GM12878 (cell line): ENCODE results near the gene TBC1D30. TPM values are rescaled to one million over a fixed set of nuclear protein-coding genes. Genes with fewer than 3 reads are reported as not detected.
A peak's percentile ranks its signal among the peaks of the same experiment; 100 is the strongest.

ENCODE experiments used
- ATAC-seq: fragments of 200-7000 bp; cut with Tn5 transposase; 3 replicates; pipeline ENCODE4 v1.9.1; 2020; ENCODE audit warnings: mild to moderate bottlenecking, moderate library complexity
- BruUV-seq: library from RNA; stranded (reverse); fragments of 400-500 nt; replicated peaks from 2 replicates; lab custom pipeline; 2021; lab: Mats Ljungman, UMichigan
- CTCF ChIA-PET: fragments of 300-600 bp; sonication (Branson Sonifier 250); formaldehyde crosslinking; extraction: SDS; loops from one replicate; lab custom pipeline; 2021; ENCODE audit warnings: inconsistent platforms; lab: Yijun Ruan, JAX
- POLR2A ChIA-PET: fragments of 350-600 bp; formaldehyde crosslinking; extraction: SDS; loops from one replicate; lab custom pipeline; 2021; ENCODE audit warnings: inconsistent platforms; lab: Charles Lee
- RAD21 ChIA-PET: fragments of 300-600 bp; sonication (Branson Sonifier 250); formaldehyde crosslinking; loops from one replicate; lab custom pipeline; 2023; ENCODE audit warnings: antibody characterized with exemption; ENCODE audit not compliant: unreplicated experiment; lab: Charles Lee
- SMC1A ChIA-PET: fragments of 300-600 bp; sonication (Branson Sonifier 250); formaldehyde crosslinking; loops from one replicate; lab custom pipeline; 2023; ENCODE audit not compliant: unreplicated experiment, uncharacterized antibody; lab: Charles Lee
- DNase-seq: peaks from one replicate; pipeline ENCODE4 v3.0.0-alpha.2; 2011; ENCODE audit warnings: low read depth, low spot score
- FAIRE-seq: peaks from 3 replicates; lab custom pipeline; 2011; peaks lifted over from hg19 to GRCh38; lab: Jason Lieb, UNC
- H2AFZ ChIP-seq: 2 replicates; pipeline ENCODE4 v1.6.0; 2011; ENCODE audit warnings: low read depth, low read length, control low read depth; ENCODE audit not compliant: control insufficient read depth
- H3K27ac ChIP-seq: 2 replicates; pipeline ENCODE4 v1.5.1; 2011; ENCODE audit warnings: control low read depth; ENCODE audit not compliant: control insufficient read depth, insufficient read depth
- H3K27me3 ChIP-seq, 2 experiments: replicated peaks in 1 of 2; 2 replicates each; pipeline versions ENCODE4 v1.6.0 to v1.6.1; 2011; ENCODE audit warnings: low read length in 1 of 2; ENCODE audit not compliant: control insufficient read depth in 2 of 2, insufficient read depth in 2 of 2
- H3K36me3 ChIP-seq, 2 experiments: 2 replicates each; pipeline ENCODE4 v1.5.1; 2011; ENCODE audit warnings: low read length in 1 of 2; ENCODE audit not compliant: control insufficient read depth in 2 of 2, insufficient read depth in 2 of 2
- H3K4me1 ChIP-seq: 2 replicates; pipeline ENCODE4 v1.6.1; 2011; ENCODE audit warnings: mild to moderate bottlenecking, low read length, moderate library complexity, mixed read lengths; ENCODE audit not compliant: control insufficient read depth, insufficient read depth
- H3K4me2 ChIP-seq: 2 replicates; pipeline ENCODE4 v1.6.0; 2011; ENCODE audit warnings: control low read depth; ENCODE audit not compliant: control insufficient read depth, insufficient read depth
- H3K4me3 ChIP-seq: fragments of 200-600 bp; sonication (generic); 2 replicates; pipeline ENCODE4 v1.5.1; 2016
- H3K79me2 ChIP-seq: 2 replicates; pipeline ENCODE4 v1.6.0; 2011; ENCODE audit warnings: low read length; ENCODE audit not compliant: control insufficient read depth, insufficient read depth
- H3K9ac ChIP-seq: 2 replicates; pipeline ENCODE4 v1.8.0; 2011; ENCODE audit warnings: low read length, control low read depth, mixed read lengths; ENCODE audit not compliant: control insufficient read depth, insufficient read depth
- H3K9me3 ChIP-seq: replicated peaks from 3 replicates; pipeline ENCODE4 v1.5.1; 2011; ENCODE audit warnings: mild to moderate bottlenecking, low read length; ENCODE audit not compliant: control insufficient read depth, insufficient read depth
- H4K20me1 ChIP-seq: 2 replicates; pipeline ENCODE4 v1.6.0; 2011; ENCODE audit not compliant: control insufficient read depth, insufficient read depth
- BHLHE40 ChIP-seq, 2 experiments: fragments of 450-650 bp in 1 of 2; IDR thresholded peaks; 2 replicates each; pipeline ENCODE4 v1.6.1; 2011 to 2017; ENCODE audit warnings: low read depth in 2 of 2, borderline replicate concordance in 1 of 2, improper control_type of control experiment in 1 of 2, low read length in 1 of 2, mild to moderate bottlenecking in 1 of 2
- CREM ChIP-seq: IDR thresholded peaks from 2 replicates; pipeline ENCODE4 v1.6.1; 2014; ENCODE audit warnings: antibody characterized with exemption, low read depth
- EED ChIP-seq: sonication (generic); IDR thresholded peaks from 2 replicates; pipeline ENCODE4 v1.6.1; 2016; ENCODE audit warnings: antibody characterized with exemption, low read depth
- FOXM1 ChIP-seq: IDR thresholded peaks from 2 replicates; pipeline ENCODE4 v1.6.1; 2012; ENCODE audit warnings: low read depth, mild to moderate bottlenecking, inconsistent platforms, low read length, moderate library complexity
- MAX ChIP-seq: IDR thresholded peaks from 2 replicates; pipeline ENCODE4 v1.6.1; 2012; ENCODE audit warnings: low read depth, low read length, improper control_type of control experiment
- MTA3 ChIP-seq: IDR thresholded peaks from 2 replicates; pipeline ENCODE4 v1.6.1; 2012; ENCODE audit warnings: low read length, inconsistent platforms, borderline replicate concordance
- MXI1 ChIP-seq: fragments of 150-350 bp; IDR thresholded peaks from 2 replicates; pipeline ENCODE4 v1.6.1; 2011; ENCODE audit warnings: low read depth, mild to moderate bottlenecking, inconsistent platforms, low read length, improper control_type of control experiment
- MYB ChIP-seq: fragments of 150-350 bp; IDR thresholded peaks from 2 replicates; pipeline ENCODE4 v1.6.1; 2014; ENCODE audit warnings: mild to moderate bottlenecking, low read depth, low read length, borderline replicate concordance
- NFIC ChIP-seq: IDR thresholded peaks from 2 replicates; pipeline ENCODE4 v1.6.1; 2012; ENCODE audit warnings: low read depth, mild to moderate bottlenecking, inconsistent platforms, low read length, moderate library complexity
- NR2C1 ChIP-seq: fragments of 450-650 bp; IDR thresholded peaks from 2 replicates; pipeline ENCODE4 v1.6.1; 2017; ENCODE audit warnings: antibody characterized with exemption, mild to moderate bottlenecking, moderate library complexity
- POLR2AphosphoS5 ChIP-seq: IDR thresholded peaks from 2 replicates; pipeline ENCODE4 v1.6.1; 2011; ENCODE audit warnings: mild to moderate bottlenecking, low read length, inconsistent platforms
- POU2F2 ChIP-seq: IDR thresholded peaks from 3 replicates; pipeline ENCODE4 v1.6.1; 2011; ENCODE audit warnings: low read depth, mild to moderate bottlenecking, low read length, borderline replicate concordance
- RUNX3 ChIP-seq: IDR thresholded peaks from 2 replicates; pipeline ENCODE4 v1.6.1; 2012; ENCODE audit warnings: low read length, inconsistent platforms
- STAT3 ChIP-seq: IDR thresholded peaks from 2 replicates; pipeline ENCODE4 v1.6.1; 2011; ENCODE audit warnings: low read depth, low read length, improper control_type of control experiment
- TBL1XR1 ChIP-seq: IDR thresholded peaks from 2 replicates; pipeline ENCODE4 v1.6.1; 2012; ENCODE audit warnings: low read depth, low read length, improper control_type of control experiment
- ZBTB40 ChIP-seq: fragments of 450-650 bp; IDR thresholded peaks from 2 replicates; pipeline ENCODE4 v1.6.1; 2016; ENCODE audit warnings: mild to moderate bottlenecking, moderate library complexity, borderline replicate concordance
- WGBS: methylation state at CpG from one replicate; pipeline ENCODE4 v1.1.6; 2016; ENCODE audit warnings: low lambda C conversion rate; ENCODE audit not compliant: insufficient replicate concordance, insufficient coverage; ENCODE audit errors: missing lambda C conversion rate; 5-methylcytosine and 5-hydroxymethylcytosine counted together
- in situ Hi-C: fragments of 300-500 bp; cut with MboI; formaldehyde crosslinking; loops from 9 replicates; pipeline ENCODE4 v1.14.3; 2018; ENCODE audit warnings: mixed read lengths
- intact Hi-C: fragments of 100-400 bp; cut with micrococcal nuclease; formaldehyde crosslinking; loops from one replicate; pipeline ENCODE4 v1.14.2; 2022; ENCODE audit not compliant: unreplicated experiment
- polyA plus RNA-seq, 11 experiments: library from polyadenylated mRNA; depleted of rRNA in 4 of 11; unstranded in 6 of 11; stranded (reverse) in 5 of 11; fragments of >200 nt; fragmentation: Nextera tagmentation in 4 of 11; fragmentation: Illumina TruSeq in 1 of 11; extraction: Ambion mirVana in 4 of 11; extraction: Trizol in 1 of 11; gene quantifications; 1 replicate in 1 of 11; 2 replicates in 10 of 11; pipeline versions ENCODE4 v1.2.1 to v1.2.3, GENCODE V29; 2011 to 2016; ENCODE audit warnings: inconsistent platforms in 2 of 11, missing spikeins in 2 of 11, low read depth in 1 of 11
- total RNA-seq, 4 experiments: library from RNA; depleted of rRNA in 3 of 4; stranded (reverse); fragments of >200 nt in 3 of 4; fragmentation: Illumina TruSeq in 1 of 4; extraction: Trizol in 1 of 4; gene quantifications; 2 replicates each; pipeline versions ENCODE4 v1.2.1 to v1.2.3, GENCODE V29; 2013 to 2021

The TBC1D30 gene
- total and polyA plus RNA-seq, 10 of the 15 experiments (the other 5 are each of a cell fraction or from before 2014, with no cell fraction given) = 1.2 to 23.3 (median 11.1) TPM

DNA sequence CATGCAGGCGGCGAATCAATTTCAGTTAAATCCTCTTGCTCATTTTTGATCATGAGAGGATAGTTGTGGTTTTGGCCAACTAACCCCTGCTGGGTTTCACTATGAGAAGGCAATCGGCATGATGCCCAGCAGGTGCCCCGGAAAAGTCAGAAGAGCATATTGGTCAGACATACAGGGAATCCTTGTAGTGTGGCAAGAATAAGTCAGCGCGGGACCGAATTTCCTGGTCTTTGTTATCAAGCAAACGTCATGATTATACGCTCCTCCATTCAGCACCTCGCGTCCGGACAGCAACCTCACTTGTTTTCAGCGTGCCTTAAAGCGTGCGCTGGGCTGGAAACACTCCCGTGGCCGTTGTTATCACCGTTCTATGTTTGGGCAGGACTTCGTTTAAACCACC lies 1.8 kb downstream of the TBC1D30 start:
- Histone ChIP-seq H3K36me3 (peaks cover 0 to 4% of the 10 kb centered on the region in 2 experiments; a peak in 1 of 4 replicates), H3K9me3 (no peaks in the 10 kb centered on the region; the same call in 2 of the 3 replicates), H3K79me2 (peaks cover 35% of the 10 kb centered on the region), H3K4me1 (no peaks in the 10 kb centered on the region), H3K4me3 (peak overlapping the region; percentile 94), H3K27ac (no peak overlapping the region), H3K4me2 (peak overlapping the region; percentile 81), H2AFZ (no peak overlapping the region), H3K27me3 (peaks cover 0 to 2% of the 10 kb centered on the region in 2 experiments; a peak in 2 of 4 replicates), H4K20me1 (no peaks in the 10 kb centered on the region), H3K9ac (no peak overlapping the region; the same call in 1 of the 2 replicates)
- CTCF ChIA-PET = interaction anchor here (0.8 to 2.4 kb wide), 5 partner anchors 10 to 297 kb away, joined by 3 to 9 read pairs (median 3); no protein-coding TSS in a partner anchor
- SMC1A ChIA-PET = interaction anchor here (1.2 to 2.2 kb wide), 4 partner anchors 11 to 298 kb away, joined by 3 to 8 read pairs (median 5); no protein-coding TSS in a partner anchor
- intact Hi-C loops (loop anchor here (2.0 to 5.0 kb wide), 2 partner anchors 36 to 57 kb away; no protein-coding TSS in a partner anchor), in situ Hi-C loops (no loop called here)
- ATAC-seq (peak; percentile 57), DNase-seq (peak; percentile 66), FAIRE-seq (peak; percentile 84)
- POLR2A ChIA-PET = interaction anchor here (0.6 to 1.3 kb wide), 3 partner anchors 29 to 58 kb away, joined by 3 to 6 read pairs (median 4); no protein-coding TSS in a partner anchor
- RAD21 ChIA-PET = interaction anchor here (1.0 to 2.2 kb wide), 5 partner anchors 25 to 62 kb away, joined by 4 to 11 read pairs (median 6); no protein-coding TSS in a partner anchor
- TSS peak; percentile 47 for BruUV-seq
- 18% methylated on average over 19 of the region's 19 CpGs for WGBS
- TF ChIP-seq POLR2AphosphoS5 = no peak
- peak; percentile 53; the same call in 1 of the 2 replicates for TF ChIP-seq EED
- 0 out of 3 replicates have a peak, but pooled peaks have one; percentile 41 for TF ChIP-seq POU2F2
- peak; percentile 71 for TF ChIP-seq NFIC
- TF ChIP-seq MXI1 = peak; percentile 99
- peak; percentile 64; the same call in 1 of the 2 replicates for TF ChIP-seq FOXM1
- TF ChIP-seq ZBTB40 = peak; percentile 15; the same call in 1 of the 2 replicates
- no peak for TF ChIP-seq NR2C1
- no peak for TF ChIP-seq STAT3
- peak; percentile 79; the same call in 1 of the 2 replicates for TF ChIP-seq MTA3
- TF ChIP-seq CREM = peak; percentile 82
- peak; percentile 90 for TF ChIP-seq MAX
- TF ChIP-seq TBL1XR1 = 0 out of 2 replicates have a peak, but pooled peaks have one; percentile 20
- peak; percentile 90 for TF ChIP-seq RUNX3
- TF ChIP-seq MYB = no peak
- TF ChIP-seq BHLHE40 (IDR thresholded peaks at IDR 0.05; ENCODE audit: borderline replicate concordance in 1 of 2, low read depth in 2 of 2, low read length in 1 of 2) = peak; percentile 68 to 74; a peak in 3 of 4 replicates
